GM19351 (cell line): ENCODE data around the gene MAP1LC3B2.

Experiments
- ATAC-seq: cut with Tn5 transposase; IDR thresholded peaks from one replicate; pipeline ENCODE4 v1.9.1; 2021; ENCODE audit warnings: mild to moderate bottlenecking, moderate library complexity; ENCODE audit not compliant: unreplicated experiment

The MAP1LC3B2 gene

DNA sequence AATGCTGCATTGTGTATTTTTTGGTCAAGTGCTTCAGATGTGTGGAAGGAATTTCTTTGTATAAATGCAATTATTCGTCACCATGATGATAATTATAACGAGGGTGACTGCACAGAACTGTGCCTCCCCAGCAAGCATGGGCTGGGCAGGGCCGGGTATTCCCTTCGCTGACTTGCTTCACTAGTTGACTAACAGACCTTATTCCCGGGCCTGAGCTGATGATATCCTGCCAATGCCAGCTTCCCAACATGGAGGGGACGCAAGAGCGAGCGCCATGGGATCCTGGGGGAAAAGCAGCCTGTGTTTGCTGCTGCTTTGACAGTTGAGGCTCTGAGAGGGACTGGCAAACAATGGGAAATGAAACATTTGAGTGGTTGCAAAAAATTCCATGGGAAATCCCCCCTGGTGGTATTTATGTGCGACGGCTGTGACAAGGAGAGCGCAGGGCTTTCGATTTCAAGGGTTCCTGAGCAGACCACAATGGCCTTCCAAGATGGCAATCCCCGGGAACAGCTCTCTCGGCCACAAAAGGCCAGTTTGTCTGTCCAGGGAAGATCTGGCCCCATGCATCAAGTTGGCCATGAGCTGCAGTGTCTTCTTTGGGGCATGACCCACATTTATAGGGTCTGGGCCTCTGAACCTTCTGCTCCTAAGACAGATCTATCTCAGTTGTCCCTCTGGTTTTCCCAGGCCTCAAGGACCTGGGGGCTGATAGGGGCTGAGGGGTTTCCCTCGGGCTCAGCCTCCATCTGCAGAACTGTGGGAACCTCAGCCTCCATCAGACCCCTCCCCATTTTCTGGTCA, 21.9 kb upstream of the MAP1LC3B2 start:
- peak; percentile 14 for ATAC-seq

DNA sequence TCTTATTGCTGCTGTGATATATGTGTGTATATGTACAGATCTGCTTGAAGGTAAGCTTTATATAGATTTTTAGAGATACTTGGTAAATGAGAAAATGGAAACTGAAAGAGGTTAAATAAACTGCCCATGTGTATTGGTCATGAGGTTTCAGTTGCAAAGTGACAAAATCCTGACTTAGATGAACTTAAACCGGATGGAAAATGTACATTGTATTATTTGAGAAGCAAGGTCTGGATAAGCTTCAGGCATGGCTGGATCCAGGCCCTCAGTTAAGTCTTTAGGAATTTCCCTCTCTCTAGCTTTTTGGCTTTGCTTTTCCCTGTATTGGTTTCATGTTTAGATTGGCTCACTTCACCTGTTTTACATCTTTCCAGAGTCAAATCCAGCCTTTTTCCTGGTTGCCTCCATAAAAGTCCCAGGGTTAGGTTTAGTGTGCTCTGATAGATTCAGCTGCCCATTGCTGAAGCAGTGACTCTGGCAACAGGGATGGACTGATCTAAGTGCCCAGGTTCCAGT, 21.0 kb upstream of the MAP1LC3B2 start:
- peak; percentile 55 for ATAC-seq

DNA sequence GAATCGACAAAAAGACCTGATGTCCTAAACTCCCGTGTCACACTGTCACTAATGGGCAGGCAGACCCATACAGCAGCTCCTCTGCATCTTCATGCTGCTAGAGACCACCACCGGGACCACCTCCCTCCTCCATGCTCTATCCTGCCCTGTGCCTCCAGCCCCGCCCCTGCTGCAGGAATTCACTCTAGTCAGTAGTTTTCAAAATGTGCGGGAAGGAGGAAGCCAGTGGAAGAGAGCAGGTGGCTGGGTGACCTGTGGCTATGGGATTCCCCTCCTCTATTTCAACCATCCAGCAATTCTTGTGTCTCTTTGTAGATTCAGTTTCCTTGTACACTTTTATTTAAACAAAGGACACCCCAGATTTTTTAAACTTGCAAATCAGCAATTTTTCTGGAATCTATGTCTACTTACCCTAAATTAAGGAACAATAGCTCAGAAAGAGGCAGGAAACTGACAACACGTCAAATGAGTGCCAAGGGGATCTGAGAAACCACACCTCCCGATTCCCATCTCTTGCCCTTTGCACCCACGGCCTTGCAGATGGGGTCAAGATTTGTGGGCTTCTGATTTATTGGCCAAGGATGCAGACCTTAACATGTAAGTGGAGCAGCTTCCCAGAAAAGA, 20.4 kb upstream of the MAP1LC3B2 start:
- no peak for ATAC-seq

DNA sequence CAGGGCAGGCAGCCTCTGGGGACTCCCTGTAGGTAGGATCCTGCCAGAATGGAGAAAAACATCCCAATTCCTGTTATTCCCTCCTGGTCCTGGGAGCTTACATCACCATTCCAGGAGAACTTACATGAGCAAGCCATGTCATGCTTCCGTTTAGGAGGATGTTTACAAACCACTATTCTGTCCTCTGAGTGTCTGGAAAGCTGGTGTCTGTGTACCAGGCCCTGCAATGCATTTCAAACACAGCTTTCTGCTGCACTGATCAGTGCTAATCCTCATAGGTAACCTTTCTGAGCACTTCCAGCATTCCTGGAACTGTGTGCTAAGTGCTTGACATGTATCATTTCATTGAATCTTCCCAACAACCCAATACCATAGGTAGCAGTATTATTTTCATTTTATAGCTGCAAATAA, 19.8 kb upstream of the MAP1LC3B2 start:
- ATAC-seq, result no peak

DNA sequence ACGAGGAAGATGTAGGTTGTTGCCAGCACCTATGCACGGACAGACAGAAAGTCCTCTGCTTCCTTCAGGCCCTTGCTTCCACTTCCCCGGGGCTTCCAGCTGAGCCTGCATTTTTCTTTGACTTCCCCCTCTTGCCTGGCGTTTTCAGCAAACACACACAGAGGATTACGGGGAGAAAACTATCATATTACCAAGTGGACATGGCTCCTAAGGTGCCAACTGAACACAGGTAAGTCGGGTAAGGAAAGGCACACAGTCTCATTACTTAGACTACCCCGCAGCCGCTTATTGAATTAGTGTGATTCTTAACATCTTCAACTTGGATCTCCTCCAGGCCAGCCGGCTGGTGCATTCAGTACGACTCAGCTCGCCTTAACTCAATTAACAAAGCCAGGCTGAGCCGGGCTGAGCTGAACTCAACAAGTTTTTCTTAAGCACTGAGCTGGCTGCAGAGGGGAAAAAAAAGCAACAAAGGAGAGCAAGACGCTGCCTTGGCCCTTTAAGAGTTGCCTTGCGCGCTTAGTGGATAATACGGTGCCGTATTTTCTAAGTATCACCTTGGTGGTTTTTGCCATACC, 19.2 kb upstream of the MAP1LC3B2 start:
- no peak for ATAC-seq

DNA sequence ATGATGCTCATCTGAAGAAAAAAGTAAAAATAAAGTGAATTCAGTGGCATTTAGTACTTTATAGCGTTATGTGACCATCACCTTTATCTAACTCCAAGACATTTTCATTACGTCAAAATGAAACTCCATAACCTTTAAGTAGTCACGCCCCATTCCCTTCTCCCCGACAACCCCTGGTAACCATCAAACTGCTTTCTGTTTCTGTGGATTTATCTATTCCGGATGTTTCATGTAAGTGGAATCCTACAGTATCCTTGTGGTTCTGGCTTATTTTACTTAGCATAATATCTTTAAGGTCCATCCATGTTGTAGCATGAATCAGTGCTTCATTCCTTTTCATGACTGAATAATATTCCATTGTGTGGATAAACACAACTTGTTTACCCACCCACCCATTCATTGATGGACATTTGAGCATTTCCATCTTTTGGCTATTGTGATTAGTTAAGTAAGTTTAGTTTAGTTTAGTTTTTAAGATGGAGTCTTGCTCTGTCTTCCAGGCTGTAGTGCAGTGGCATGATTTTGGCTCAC, 18.5 kb upstream of the MAP1LC3B2 start:
- no peak for ATAC-seq

DNA sequence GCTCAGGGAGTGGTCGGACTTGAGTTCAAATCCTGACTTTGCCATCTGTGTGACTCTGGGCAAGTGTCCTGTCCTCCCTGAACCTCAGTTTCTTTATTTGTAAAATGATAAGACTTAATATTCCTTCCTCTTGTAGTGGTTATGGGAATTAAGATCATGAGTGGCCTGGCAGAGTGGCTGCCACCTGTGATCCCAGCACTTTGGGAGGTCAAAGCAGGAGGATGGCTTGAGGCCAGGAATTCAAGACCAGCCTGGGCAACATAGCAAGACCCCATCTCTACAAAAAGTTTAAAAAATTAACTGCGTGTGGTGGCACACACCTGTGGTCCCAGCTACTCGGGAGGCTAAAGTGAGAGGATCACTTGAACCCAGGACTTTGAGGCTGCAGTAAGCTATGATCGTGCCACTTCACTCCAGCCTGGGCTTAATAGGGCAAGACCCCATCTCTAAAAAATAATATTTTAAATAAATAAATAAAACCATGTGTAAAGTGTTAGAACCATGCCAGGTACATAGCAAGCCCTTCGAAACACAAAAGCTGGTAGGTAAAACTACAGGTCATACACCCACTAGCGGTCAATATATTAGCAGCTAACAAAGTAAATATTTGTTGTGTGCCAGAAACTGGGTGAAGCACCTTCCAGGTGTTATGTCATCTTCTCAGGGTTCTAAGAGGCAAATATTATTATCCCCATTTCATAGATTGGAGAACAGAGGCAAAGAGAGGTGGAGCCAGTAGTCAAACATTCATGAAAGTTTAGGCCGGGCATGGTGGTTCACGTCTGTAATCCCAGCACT, 17.4 kb upstream of the MAP1LC3B2 start:
- no peak for ATAC-seq

DNA sequence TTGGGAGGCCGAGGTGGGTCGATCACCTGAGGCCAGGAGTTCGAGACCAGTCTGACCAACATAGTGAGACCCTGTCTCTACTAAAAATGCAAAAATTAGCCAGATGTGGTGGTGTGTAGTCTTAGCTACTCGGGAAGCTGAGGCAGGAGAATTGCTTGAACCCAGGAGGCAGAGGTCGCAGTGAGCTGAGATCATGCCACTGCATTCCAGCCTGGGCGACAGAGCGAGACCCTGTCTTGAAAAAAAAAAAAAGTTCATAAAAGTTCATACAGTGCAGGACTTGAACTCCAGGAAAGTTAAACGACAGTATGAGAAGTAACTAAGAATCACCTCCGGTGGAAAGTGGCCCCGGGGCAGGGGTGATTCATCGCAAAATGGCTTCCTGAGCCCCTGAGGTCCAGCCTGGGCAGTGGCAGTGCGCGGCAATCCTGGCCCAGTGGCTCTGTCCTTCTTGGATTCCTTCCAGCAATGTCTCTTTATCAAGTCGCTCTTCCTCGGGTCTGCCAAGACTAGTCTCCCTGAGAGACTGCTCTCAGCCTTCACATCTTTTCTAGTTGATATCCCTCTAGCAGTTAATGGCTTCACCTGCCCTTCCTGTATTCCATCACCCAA, 16.7 kb upstream of the MAP1LC3B2 start:
- ATAC-seq, result no peak

DNA sequence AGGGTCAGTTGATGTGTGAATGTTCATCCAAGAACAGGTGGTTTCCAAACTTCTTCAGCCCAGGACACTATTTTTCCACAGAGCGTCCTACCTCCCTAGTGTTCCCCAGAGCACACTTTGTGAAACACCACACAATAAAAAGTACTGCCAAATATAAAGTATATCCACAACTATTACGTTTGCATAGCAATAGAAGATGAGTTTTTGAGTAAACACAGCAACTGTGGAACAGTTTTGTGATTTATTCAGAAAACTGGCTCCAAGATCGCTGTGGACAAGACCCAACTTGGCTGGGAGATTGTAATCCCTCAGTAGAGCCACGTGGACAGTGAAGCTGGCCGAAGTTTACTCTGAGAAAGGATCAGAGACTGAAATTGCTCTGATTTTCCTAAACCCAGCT, 14.5 kb upstream of the MAP1LC3B2 start:
- ATAC-seq, result no peak

DNA sequence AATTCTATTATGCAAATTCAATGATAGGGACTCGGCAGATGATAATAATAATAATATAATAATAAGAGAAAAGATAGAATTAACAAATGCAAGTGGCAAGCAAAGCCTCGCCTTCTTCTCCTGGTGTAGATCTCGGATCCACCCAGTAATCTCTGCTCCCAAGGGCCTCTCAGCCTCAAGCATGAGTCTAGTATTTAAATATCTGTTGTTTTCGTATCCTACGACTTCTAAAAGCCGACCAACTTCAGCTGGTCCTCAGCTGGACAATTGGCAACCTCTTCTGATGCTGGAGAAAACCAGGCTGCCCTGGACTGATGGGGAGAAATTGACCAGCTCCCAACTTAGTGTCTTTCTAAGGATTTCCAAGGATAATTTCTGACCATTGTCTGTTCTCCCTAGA, 14.0 kb upstream of the MAP1LC3B2 start:
- ATAC-seq, result no peak

DNA sequence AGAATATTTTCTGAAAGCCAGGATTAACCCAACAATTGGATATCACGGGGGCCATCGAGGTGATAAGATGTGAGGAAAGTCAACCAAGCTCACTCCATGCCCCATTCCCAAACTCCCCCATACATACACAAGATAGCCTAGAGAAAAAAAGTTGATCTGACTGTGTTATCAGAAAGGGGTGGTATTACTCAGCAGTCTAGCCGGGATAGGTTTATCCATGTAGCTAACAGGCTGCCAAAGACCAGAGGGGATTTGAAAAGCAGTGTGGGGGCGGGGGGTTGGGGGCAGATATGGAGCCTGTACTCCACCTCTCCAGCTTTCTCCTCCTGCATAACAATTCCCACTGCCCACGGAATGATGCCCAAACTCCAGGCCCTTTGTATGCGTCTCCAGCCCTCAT, 13.2 kb upstream of the MAP1LC3B2 start:
- ATAC-seq, result no peak

DNA sequence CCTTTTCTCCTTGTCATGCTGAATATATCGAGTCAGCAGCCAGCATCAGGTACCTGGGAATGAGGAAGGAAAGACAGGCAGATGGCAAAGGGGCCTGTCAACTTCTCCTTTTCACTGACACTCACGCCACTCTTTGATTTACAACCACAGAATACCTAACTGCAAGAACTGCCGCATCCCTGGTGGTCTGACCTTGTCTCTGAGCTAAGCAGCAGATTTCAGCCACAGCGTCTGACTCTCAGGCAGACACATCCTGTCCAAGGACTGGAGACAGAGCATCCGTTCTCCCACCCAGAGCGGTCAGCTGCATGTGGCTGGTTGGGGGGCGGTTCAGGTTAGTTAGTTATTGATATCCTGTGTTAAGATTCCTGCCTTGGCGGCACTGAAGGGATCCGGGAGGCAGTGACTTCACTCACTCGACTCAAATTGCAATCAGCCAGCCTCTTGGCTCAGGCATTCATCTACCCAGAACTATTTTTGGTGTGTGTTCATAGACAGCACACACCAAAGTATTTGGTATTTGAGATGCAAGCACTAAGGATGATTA, 11.2 kb upstream of the MAP1LC3B2 start:
- ATAC-seq, result peak; percentile 95

DNA sequence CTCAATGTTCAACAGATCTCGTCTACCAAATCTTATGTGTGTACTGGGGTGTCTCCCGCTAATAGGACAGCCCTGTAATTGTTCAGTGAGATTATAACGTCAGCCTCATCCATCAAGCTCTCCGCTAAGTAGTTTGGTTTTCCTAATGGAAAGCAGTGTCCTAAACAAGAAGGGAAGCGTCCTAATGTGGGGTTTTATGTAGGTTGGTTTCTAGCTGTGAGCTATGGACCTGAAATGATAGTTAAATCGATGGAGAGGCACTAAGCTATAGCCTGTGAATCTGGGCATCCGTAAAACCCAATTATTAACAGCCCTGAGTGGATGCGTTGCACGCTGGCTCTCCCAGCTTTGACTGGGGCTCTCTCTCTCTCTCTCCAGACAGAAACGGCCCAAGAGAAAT, 9.2 kb upstream of the MAP1LC3B2 start:
- no peak for ATAC-seq

DNA sequence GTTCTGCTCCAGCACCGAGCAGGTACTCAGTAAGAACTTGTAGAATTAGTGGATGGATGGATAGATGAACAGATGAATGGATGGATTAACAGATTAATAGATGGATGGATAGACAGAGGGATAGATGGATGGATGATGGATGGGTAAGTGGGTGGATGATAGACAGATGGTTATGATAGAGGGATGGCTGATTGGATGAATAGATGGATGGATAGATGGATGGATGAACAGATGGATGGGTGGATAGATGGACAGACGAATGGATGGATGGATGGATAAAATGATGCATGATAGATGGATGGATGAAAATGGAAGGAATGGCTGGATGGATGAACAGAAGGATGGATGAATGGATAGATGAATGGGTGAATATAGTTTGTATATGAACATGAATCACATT, 8.0 kb upstream of the MAP1LC3B2 start:
- no peak for ATAC-seq

DNA sequence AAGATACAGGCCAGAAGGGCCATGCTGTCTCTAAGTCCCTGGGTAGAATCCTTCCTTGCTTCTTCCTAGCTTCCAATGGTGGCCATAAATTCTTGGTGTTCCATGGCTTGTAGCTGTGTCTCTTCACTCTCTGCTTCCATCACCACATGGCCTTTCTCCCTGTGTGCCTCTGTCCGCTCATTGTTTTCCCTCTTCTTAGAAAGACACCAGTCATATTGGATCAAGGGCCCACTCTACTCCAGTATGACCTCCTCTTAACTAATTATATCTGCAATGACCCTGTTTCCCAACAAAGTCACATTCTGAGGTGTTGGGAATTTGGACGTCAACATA, 7.6 kb upstream of the MAP1LC3B2 start:
- no peak for ATAC-seq

DNA sequence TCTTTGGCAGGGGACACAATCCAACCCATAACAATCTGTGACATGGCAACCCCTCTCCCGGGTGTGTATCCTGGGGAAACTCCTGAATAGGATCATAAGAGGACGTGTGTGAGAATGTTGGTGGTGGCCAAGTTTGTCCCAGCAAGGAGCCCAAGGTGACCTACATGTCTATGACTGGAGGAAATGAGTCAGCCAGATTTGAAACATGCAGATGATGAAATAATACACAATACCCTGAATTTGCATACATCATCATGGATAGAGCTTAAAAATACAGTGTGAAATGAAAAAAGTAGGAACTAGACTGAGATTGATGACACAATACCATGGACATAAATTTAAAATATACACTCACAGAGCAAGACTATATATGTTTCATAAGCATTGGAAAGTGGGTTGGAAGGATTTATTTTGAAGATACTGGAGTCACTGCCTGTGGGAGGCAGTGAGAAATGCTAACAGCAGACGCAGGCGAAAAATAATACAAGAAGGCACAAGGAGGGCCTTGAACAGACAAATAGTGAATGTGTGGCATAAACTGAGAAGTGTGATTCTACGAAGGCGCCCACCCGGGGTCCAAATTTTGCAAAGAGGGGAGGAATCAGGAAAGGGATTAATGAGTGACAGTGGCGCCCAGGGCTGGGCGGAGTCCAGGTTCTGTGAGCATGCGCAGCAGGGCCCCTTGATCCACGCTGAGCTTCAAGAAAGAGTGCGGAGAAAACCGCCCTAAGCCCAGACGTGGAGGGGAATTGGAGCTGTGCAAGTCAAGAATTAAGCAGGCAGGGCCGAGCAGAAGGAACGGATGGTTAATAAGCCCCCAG, 7.0 kb upstream of the MAP1LC3B2 start:
- ATAC-seq, result no peak

DNA sequence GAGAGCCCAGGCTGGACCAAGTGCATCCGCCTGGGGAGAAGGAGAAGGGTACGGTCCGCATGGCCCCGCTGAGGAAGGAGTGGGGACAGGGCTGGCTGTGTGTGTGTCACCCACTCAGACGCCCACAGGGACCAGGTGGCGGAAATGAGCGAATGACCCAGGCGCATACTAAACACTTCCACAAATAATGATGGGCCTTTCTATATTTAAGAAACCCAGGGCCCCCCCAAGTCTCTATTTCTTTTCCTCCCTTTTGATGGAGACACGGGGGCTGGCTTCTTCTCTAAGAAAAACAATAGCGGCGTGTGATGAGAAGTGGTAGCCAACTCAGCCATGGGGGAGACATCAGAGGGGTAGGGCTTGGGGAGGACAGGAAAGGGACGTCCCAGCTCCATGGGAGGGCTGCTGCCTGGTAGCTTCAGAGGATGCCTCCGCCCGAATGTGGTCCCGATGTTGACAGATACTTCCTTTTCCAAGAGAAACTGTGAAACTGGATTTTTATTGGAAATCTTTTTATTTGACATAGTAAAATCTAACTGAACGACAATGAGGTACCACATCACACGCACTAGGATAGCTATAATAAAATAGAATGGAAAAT, 6.3 kb upstream of the MAP1LC3B2 start:
- no peak for ATAC-seq

DNA sequence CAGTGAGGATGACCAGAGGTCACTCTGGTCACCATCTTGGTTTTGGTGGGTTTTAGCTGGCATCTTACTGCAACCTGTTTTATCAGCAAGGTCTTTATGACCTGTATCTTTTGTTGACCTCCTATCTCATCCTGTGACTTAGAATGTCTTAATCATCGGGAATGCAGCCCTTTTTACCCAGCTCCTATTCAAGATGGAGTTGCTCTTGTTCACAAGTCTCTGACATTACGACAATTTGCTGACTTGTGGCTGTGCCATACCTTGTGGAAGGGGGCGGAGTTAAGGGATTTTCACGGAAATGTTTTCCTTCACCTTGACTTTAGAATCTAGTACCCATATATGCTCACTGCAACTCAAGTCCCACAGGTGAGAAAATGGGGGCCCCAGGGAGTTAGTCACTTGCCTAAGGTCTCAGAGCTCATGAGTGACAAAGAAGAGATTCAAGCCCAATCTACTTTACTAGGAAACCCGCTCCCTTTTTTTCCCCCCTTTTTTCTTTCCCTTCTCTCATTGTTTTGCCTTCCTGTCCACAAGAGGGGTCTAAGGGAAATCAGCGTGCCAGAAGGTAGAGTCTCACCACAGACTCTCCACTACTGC, 2.7 kb upstream of the MAP1LC3B2 start:
- ATAC-seq, result no peak
